Karpas-422 (cell line): Measurements from ENCODE around the gene LMTK2. TPM values are rescaled to one million over a fixed set of nuclear protein-coding genes. Genes with fewer than 3 reads are reported as not detected.

Source experiments
- DNase-seq: peaks from one replicate; pipeline ENCODE4 v3.0.0-alpha.2; 2015
- H2AFZ ChIP-seq: fragments of 200-600 bp; sonication (generic); 2 replicates; pipeline ENCODE4 v1.6.1; 2014; ENCODE audit warnings: antibody characterized with exemption, low read length, mixed read lengths
- H3K27ac ChIP-seq: fragments of 200-600 bp; sonication (generic); 2 replicates; pipeline ENCODE4 v1.5.1; 2014; ENCODE audit warnings: mild to moderate bottlenecking, low read length, moderate library complexity
- H3K27me3 ChIP-seq: fragments of 200-600 bp; sonication (generic); 2 replicates; pipeline ENCODE4 v1.6.1; 2014; ENCODE audit warnings: low read length, mixed read lengths
- H3K36me3 ChIP-seq: fragments of 200-600 bp; sonication (generic); 2 replicates; pipeline ENCODE4 v1.6.1; 2014; ENCODE audit warnings: low read length, mixed read lengths; ENCODE audit not compliant: insufficient read depth
- H3K4me1 ChIP-seq: fragments of 200-600 bp; sonication (generic); 2 replicates; pipeline ENCODE4 v1.6.1; 2014; ENCODE audit warnings: mild to moderate bottlenecking, low read length, mixed read lengths
- H3K4me2 ChIP-seq: fragments of 200-600 bp; sonication (generic); 2 replicates; pipeline ENCODE4 v1.6.1; 2014; ENCODE audit warnings: low read length, low read depth, mild to moderate bottlenecking; ENCODE audit not compliant: poor library complexity, severe bottlenecking
- H3K4me3 ChIP-seq: fragments of 200-600 bp; sonication (generic); 2 replicates; pipeline ENCODE4 v1.5.1; 2014; ENCODE audit warnings: mild to moderate bottlenecking, antibody characterized with exemption, low read length, mixed read lengths
- H3K79me2 ChIP-seq: fragments of 200-600 bp; sonication (generic); 2 replicates; pipeline ENCODE4 v1.6.1; 2014; ENCODE audit warnings: mild to moderate bottlenecking, low read length, mixed read lengths
- H3K9ac ChIP-seq: fragments of 200-600 bp; sonication (generic); 2 replicates; pipeline ENCODE4 v1.6.0; 2014; ENCODE audit warnings: low read length
- H3K9me2 ChIP-seq: fragments of 200-600 bp; sonication (generic), shearing (Covaris generic); replicated peaks from 2 replicates; pipeline ENCODE4 v1.6.0; 2014; ENCODE audit warnings: mild to moderate bottlenecking, low read length, moderate library complexity; ENCODE audit not compliant: insufficient read depth
- H3K9me3 ChIP-seq: fragments of 300-700, 200-600 bp; sonication (generic); 2 replicates; pipeline ENCODE4 v1.6.1; 2014; ENCODE audit warnings: low read length, mixed read lengths
- H4K20me1 ChIP-seq: fragments of 200-600 bp; sonication (generic); 2 replicates; pipeline ENCODE4 v1.6.1; 2014; ENCODE audit warnings: mild to moderate bottlenecking, antibody characterized with exemption, low read length, low read depth; ENCODE audit not compliant: insufficient read depth
- total RNA-seq: library from RNA; depleted of rRNA; stranded (reverse); fragments of >200 nt; shearing (Covaris generic); gene quantifications from 2 replicates; pipeline ENCODE4 v1.2.3, GENCODE V29; 2014; ENCODE audit warnings: low replicate concordance

LMTK2 gene
- total RNA-seq, 1 experiment from 2014 or later = 9.1 TPM

DNA sequence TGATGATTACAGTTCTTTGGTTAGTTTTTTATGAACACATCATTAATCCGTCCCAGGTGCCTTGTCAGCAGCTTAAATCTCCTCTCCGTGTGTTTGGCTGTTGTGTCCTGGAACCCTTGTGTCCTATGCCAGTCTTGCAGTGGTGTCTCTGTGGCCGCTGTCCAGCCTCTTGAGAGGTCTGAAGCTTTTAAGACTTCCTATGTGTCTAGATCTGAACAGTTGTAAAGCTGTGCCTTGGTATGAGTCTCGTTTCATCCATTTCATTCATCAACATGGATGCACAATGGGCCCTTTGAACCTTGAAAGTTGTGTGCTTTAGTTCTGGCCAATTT, 16.7 kb downstream of the LMTK2 start:
- Histone ChIP-seq H3K27me3 (no peaks in the 10 kb centered on the region), H3K4me2 (no peak overlapping the region), H3K9me2 (no peaks in the 10 kb centered on the region), H3K9ac (no peak overlapping the region), H3K4me1 (peaks cover 9% of the 10 kb centered on the region), H2AFZ (no peak overlapping the region), H3K9me3 (no peaks in the 10 kb centered on the region), H3K4me3 (no peak overlapping the region), H3K79me2 (no peaks in the 10 kb centered on the region; the same call in 1 of the 2 replicates), H3K36me3 (no peaks in the 10 kb centered on the region), H3K27ac (no peak overlapping the region), H4K20me1 (peaks cover 74% of the 10 kb centered on the region)
- no peak for DNase-seq

DNA sequence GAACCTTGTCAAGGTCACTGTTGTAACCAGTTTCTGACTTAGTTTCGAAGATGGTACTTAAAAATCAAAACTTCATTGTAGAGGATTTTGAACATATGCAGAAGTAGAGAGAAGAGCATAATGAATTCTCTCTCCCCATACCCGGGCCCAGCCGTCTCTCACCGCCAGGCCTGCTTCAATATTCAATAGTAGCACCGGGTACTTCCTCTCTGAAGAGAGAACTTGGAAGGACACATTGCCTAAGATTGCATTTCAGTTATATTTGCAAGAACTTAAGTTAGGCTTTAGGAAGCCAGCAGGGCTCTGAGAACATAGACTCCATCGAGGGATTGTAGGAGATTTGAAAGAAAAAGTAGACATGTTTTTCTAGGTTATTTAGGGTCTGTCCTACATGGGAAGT, 19.1 kb downstream of the LMTK2 start:
- H3K9me3 ChIP-seq = no peaks in the 10 kb centered on the region
- no peak overlapping the region for H2AFZ ChIP-seq
- peaks cover 79% of the 10 kb centered on the region for H4K20me1 ChIP-seq
- no peaks in the 10 kb centered on the region for H3K9me2 ChIP-seq
- no peaks in the 10 kb centered on the region for H3K36me3 ChIP-seq
- H3K27me3 ChIP-seq = no peaks in the 10 kb centered on the region
- H3K4me3 ChIP-seq = no peak overlapping the region
- H3K79me2 ChIP-seq = no peaks in the 10 kb centered on the region; the same call in 1 of the 2 replicates
- no peak overlapping the region for H3K9ac ChIP-seq
- DNase-seq = no peak
- H3K27ac ChIP-seq = no peak overlapping the region
- no peak overlapping the region for H3K4me2 ChIP-seq
- H3K4me1 ChIP-seq = no peaks in the 10 kb centered on the region

DNA sequence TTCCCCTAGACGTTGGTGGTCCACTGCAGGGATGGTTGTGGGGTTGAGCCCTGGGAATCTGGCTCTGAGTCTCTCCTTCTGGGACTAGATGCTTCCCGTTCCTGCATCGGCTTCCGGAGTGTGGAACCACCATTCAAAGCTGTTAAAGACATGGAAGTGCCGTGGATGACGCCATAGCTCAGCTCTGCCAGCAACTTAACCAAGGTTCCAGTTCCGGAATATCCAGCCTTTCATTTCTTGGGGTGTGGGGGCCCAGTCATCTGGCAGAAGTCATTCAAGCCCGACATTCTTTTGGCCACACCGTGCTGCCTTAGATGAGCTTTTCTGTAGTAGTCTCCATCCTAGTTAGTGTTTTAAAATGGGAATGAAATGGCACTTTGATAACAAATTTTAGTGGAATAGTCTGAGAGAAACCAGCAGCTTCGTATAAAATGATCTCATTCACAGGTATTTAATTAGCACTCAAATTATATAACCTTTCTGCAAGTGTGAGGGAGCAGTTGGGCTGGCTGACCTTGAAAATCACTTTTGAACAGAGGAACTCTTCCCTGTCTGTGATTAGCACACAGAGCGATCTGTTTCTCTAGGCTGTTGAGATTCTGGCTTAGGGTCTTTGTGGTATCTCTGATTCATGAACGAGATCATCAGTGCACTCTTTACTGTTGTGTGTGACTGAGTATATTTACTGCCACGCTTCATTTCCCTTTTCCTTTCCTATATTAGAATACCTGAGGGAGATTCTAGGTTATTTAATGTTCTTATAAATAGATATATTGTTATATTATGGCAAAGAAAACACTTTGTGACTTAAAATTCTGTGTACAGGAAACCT, 19.9 kb downstream of the LMTK2 start:
- no peak for DNase-seq
- H3K27me3 ChIP-seq = no peaks in the 10 kb centered on the region
- H3K4me3 ChIP-seq = no peak overlapping the region
- H3K9me3 ChIP-seq = no peaks in the 10 kb centered on the region
- H2AFZ ChIP-seq = no peak overlapping the region
- H3K27ac ChIP-seq = no peak overlapping the region
- H3K9ac ChIP-seq = no peak overlapping the region
- no peak overlapping the region for H3K4me2 ChIP-seq
- no peaks in the 10 kb centered on the region for H3K79me2 ChIP-seq
- H3K36me3 ChIP-seq = no peaks in the 10 kb centered on the region
- H3K4me1 ChIP-seq = no peaks in the 10 kb centered on the region
- peaks cover 82% of the 10 kb centered on the region for H4K20me1 ChIP-seq
- H3K9me2 ChIP-seq = no peaks in the 10 kb centered on the region

DNA sequence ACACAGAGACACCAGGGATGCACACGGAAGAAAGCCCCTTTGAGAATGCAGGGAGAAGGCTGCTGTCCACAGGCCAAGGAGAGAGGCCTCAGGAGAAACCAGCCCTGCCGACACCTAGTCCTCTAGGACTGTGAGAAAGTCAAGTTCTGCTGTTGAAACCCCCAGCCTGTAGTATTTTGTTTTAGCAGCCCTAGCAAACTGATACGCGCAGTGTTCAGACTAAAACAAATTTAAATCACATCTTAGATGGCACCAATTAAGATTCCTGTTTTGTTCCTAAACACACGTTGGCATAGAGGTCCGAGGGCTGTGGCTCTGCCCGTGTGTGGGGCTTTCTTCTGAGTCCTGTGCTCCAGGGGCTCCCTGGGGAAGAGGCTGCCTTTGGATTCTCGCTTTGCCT, 21.7 kb downstream of the LMTK2 start:
- Histone ChIP-seq H3K9me2 (no peaks in the 10 kb centered on the region), H2AFZ (no peak overlapping the region), H3K4me3 (no peak overlapping the region), H3K9me3 (no peaks in the 10 kb centered on the region), H3K4me2 (no peak overlapping the region), H3K79me2 (0 out of 2 replicates have a peak, but pooled peaks cover 3% of the 10 kb centered on the region), H3K9ac (no peak overlapping the region), H4K20me1 (peaks cover 85% of the 10 kb centered on the region), H3K27me3 (no peaks in the 10 kb centered on the region), H3K27ac (no peak overlapping the region), H3K4me1 (peaks cover 11% of the 10 kb centered on the region), H3K36me3 (no peaks in the 10 kb centered on the region)
- DNase-seq = no peak

DNA sequence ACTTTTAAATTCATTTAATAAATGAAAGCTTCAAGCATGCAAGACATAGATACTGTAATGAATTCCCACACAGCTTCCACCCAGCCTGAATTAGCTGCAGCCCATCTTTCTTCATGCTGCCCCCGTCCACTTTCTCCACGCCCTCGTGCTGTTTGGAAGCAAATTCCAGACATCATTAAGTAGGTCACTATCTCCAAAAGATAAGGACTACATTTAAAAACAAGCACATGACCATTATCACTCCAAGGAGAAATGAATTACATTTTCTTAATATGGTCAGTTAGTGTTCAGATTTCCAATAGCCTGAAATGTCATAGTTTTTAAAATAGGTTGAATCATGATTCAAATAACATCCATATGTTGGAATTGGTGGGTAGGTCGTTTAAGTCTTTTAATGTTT, 24.3 kb downstream of the LMTK2 start:
- Histone ChIP-seq H3K27ac (no peak overlapping the region), H3K4me2 (no peak overlapping the region), H3K9me3 (no peaks in the 10 kb centered on the region), H2AFZ (no peak overlapping the region), H3K79me2 (0 out of 2 replicates have a peak, but pooled peaks cover 3% of the 10 kb centered on the region), H3K4me3 (no peak overlapping the region), H3K9ac (no peak overlapping the region), H3K27me3 (no peaks in the 10 kb centered on the region), H3K4me1 (peaks cover 22% of the 10 kb centered on the region), H3K9me2 (no peaks in the 10 kb centered on the region), H3K36me3 (no peaks in the 10 kb centered on the region), H4K20me1 (peaks cover 83% of the 10 kb centered on the region)
- DNase-seq = no peak

DNA sequence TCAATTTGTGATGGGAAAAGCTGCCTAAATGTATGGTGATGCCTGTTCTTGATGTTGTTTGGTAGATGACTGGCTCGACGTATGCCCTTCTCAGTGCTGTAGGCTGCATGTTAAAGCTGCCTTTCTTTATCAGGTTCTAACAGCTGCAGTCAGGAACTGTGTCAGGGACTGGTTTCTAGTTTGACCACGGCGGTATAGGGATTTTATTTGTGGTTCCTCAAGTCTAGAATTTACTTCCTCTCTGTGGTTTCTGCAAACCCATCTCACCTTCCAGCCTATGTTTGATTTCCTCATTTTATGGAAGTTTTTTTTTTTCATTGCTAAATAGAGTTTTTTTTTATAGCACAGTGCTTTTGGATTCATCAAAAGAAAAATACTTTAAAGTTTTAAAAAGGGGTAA, 26.5 kb downstream of the LMTK2 start:
- H3K27ac ChIP-seq = no peak overlapping the region
- no peaks in the 10 kb centered on the region for H3K9me3 ChIP-seq
- peak; percentile 76 for DNase-seq
- no peaks in the 10 kb centered on the region for H3K9me2 ChIP-seq
- no peaks in the 10 kb centered on the region for H3K36me3 ChIP-seq
- peak overlapping the region; percentile 47 for H3K4me2 ChIP-seq
- no peaks in the 10 kb centered on the region for H3K27me3 ChIP-seq
- no peak overlapping the region for H3K9ac ChIP-seq
- H3K4me1 ChIP-seq = peaks cover 38% of the 10 kb centered on the region
- H4K20me1 ChIP-seq = peaks cover 80% of the 10 kb centered on the region
- 0 out of 2 replicates have a peak, but pooled peaks cover 3% of the 10 kb centered on the region for H3K79me2 ChIP-seq
- no peak overlapping the region for H3K4me3 ChIP-seq
- H2AFZ ChIP-seq = no peak overlapping the region

DNA sequence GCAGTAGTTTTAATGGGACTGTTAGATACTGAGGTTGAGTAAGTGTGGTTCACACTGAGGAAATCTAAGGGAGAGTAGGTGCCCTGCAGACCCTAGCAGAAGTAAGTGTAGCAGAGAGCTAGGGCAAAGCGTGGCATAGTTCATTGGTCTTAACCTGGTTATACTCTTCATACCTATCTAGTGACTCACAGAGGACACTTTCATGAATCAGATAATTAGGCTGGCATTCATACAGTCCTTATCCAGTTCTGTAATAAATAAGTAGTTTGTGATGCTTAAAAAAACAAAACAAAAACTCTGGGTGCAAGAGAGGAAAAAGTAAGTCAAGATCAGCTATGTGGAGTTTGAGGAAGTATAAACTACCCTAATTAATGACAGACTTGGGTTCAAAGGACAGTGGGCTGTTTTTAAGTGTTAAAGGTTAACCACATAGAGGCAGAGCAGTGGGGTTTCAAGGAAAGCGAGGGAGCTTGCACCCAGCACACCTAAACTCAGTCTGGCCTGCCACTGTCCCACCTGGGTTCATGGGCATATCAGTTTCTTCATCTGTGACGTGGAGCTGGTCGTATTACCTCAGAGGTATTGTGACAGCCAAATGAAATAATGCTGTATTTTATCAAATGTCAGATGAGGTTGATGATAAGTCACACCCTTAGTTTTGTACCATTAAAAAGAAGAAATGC, 27.1 kb downstream of the LMTK2 start:
- Histone ChIP-seq H4K20me1 (peaks cover 74% of the 10 kb centered on the region), H2AFZ (no peak overlapping the region), H3K9me2 (no peaks in the 10 kb centered on the region), H3K4me1 (peaks cover 38% of the 10 kb centered on the region), H3K36me3 (no peaks in the 10 kb centered on the region), H3K9me3 (no peaks in the 10 kb centered on the region), H3K79me2 (0 out of 2 replicates have a peak, but pooled peaks cover 3% of the 10 kb centered on the region), H3K4me2 (peak overlapping the region; percentile 47), H3K27ac (no peak overlapping the region), H3K27me3 (no peaks in the 10 kb centered on the region), H3K4me3 (no peak overlapping the region), H3K9ac (no peak overlapping the region)
- no peak for DNase-seq

DNA sequence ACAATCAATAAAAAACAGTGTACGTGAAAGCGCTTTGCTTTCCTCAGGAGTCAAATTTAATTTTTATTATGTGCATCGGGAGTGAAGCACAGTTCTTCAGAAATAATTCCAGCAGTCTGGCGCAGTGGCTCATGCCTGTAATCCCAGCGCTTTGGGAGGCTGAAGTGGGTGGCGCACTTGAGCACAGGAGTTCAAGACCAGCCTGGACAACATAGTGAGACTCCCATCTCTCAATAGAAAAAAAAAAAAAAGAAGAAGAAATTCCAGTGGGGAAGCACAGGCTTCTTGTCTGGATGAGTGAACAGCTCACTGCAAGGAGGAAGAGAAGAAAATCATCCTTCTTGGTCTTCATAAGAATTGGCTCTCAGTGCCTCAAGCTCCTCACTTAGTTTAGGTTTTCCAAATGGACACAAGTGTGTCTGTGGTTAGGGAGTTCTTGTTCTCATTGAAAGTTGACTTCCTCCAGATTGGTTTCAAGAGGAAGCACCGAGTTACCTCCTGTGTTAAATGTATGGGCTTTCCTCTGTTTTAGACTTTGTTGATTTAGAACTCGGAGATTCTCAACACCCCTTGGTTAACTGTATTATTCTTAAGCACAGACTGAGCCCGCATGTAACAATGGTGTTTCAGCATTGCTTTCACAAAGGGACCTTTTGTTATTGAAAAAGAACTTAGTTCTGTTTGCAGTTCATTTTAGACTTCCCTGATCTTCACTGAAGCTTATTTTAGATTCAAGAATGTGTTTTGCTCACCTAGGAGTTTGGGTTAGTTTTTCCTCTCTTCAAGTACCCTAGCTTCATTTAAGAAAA, 28.0 kb downstream of the LMTK2 start:
- Histone ChIP-seq H3K9ac (no peak overlapping the region), H2AFZ (no peak overlapping the region), H4K20me1 (peaks cover 68% of the 10 kb centered on the region), H3K4me1 (peaks cover 38% of the 10 kb centered on the region), H3K27ac (no peak overlapping the region), H3K27me3 (no peaks in the 10 kb centered on the region), H3K36me3 (no peaks in the 10 kb centered on the region), H3K4me3 (no peak overlapping the region), H3K4me2 (no peak overlapping the region), H3K9me2 (no peaks in the 10 kb centered on the region), H3K79me2 (0 out of 2 replicates have a peak, but pooled peaks cover 3% of the 10 kb centered on the region), H3K9me3 (no peaks in the 10 kb centered on the region)
- DNase-seq = no peak
